Natural killer cell (primary cell): ENCODE results near the gene RBFOX2. TPM values are rescaled to one million over a fixed set of nuclear protein-coding genes. Genes with fewer than 3 reads are reported as not detected.
"Not testable (repeated sequence)": the region's sequence is repeated elsewhere in the genome, so short reads cannot be mapped to it uniquely, and the experiment has no call there.

Experiments used
- ATAC-seq, 3 donors: fragments of 150-1000 bp in 2 of 3; fragments of 200-7000 bp in 1 of 3; cut with Tn5 transposase; 1 replicate in 1 of 3; 2 replicates in 2 of 3; pipeline ENCODE4 v1.10.0; 2021; ENCODE audit warnings: mild to moderate bottlenecking in 2 of 3, moderate library complexity in 2 of 3
- DNase-seq, 2 donors: peaks; one replicate each; pipeline versions ENCODE4 v3.0.0 to v3.0.0-alpha.2; 2013 to 2021; ENCODE audit warnings: mixed read lengths in 1 of 2
- H3K27ac ChIP-seq: one replicate; pipeline ENCODE4 v1.5.1; 2013; ENCODE audit warnings: mild to moderate bottlenecking, low read length
- H3K27me3 ChIP-seq: one replicate; pipeline ENCODE4 v1.6.1; 2013; ENCODE audit warnings: low read length; ENCODE audit not compliant: control insufficient read depth, insufficient read depth
- H3K36me3 ChIP-seq: one replicate; pipeline ENCODE4 v1.6.1; 2013; ENCODE audit warnings: low read length; ENCODE audit not compliant: control insufficient read depth, insufficient read depth
- H3K4me1 ChIP-seq: one replicate; pipeline ENCODE4 v1.6.1; 2013; ENCODE audit warnings: low read length; ENCODE audit not compliant: control insufficient read depth, insufficient read depth
- H3K4me3 ChIP-seq: one replicate; pipeline ENCODE4 v1.5.1; 2013; ENCODE audit warnings: low read length
- H3K9me3 ChIP-seq: one replicate; pipeline ENCODE4 v1.6.1; 2013; ENCODE audit warnings: low read length; ENCODE audit not compliant: control insufficient read depth, insufficient read depth
- H3K27ac Mint-ChIP-seq, 2 donors: one replicate each; pipeline ENCODE4 v1.8.0; 2022; ENCODE audit warnings: mild to moderate bottlenecking in 2 of 2, mixed read lengths in 2 of 2, moderate library complexity in 1 of 2
- H3K27me3 Mint-ChIP-seq, 2 donors: one replicate each; pipeline ENCODE4 v1.8.0; 2022; ENCODE audit warnings: low read depth in 2 of 2, mixed read lengths in 2 of 2
- H3K36me3 Mint-ChIP-seq: one replicate; pipeline ENCODE4 v1.8.0; 2022; ENCODE audit warnings: mixed read lengths
- H3K4me1 Mint-ChIP-seq, 2 donors: one replicate each; pipeline ENCODE4 v1.8.0; 2022; ENCODE audit warnings: mixed read lengths in 2 of 2
- H3K4me3 Mint-ChIP-seq: one replicate; pipeline ENCODE4 v1.8.0; 2022; ENCODE audit warnings: mild to moderate bottlenecking, moderate library complexity, mixed read lengths
- H3K9me3 Mint-ChIP-seq, 2 donors: one replicate each; pipeline ENCODE4 v1.8.0; 2022; ENCODE audit warnings: mixed read lengths in 2 of 2
- CTCF ChIP-seq: fragments of 200-600 bp; IDR thresholded peaks from one replicate; pipeline ENCODE4 v1.8.0; 2022; ENCODE audit warnings: antibody characterized with exemption
- WGBS: methylation state at CpG from one replicate; pipeline ENCODE4 v1.1.7; 2013; ENCODE audit warnings: missing lambda C conversion rate; ENCODE audit not compliant: insufficient coverage; 5-methylcytosine and 5-hydroxymethylcytosine counted together
- intact Hi-C: fragments of 100-400 bp; cut with micrococcal nuclease; formaldehyde crosslinking; loops from one replicate; pipeline ENCODE4 v1.14.2; 2022
- total RNA-seq, 4 donors: library from RNA; stranded (reverse); fragments of 120-200 nt in 1 of 4; gene quantifications; one replicate each; pipeline versions ENCODE4 v1.2.3 to v1.2.4, GENCODE V29; 2013 to 2022

The RBFOX2 gene
- total RNA-seq, 3 donors from 2014 or later (not counting 1 experiment from before 2014, with no cell fraction given): 1.0 to 4.7 (median 3.0) TPM

GRCh38 chr22:36056980-36057379 is 28.4 kb upstream of the RBFOX2 start:
- H3K27ac ChIP-seq: no peak overlapping the region
- H3K36me3 Mint-ChIP-seq: no peaks in the 10 kb centered on the region
- H3K4me3 Mint-ChIP-seq: no peak overlapping the region
- H3K4me1 ChIP-seq: no peaks in the 10 kb centered on the region
- DNase-seq: no peak
- intact Hi-C loops: no loop called here
- H3K4me1 Mint-ChIP-seq: peaks cover 0 to 6% of the 10 kb centered on the region in 2 donors
- no peak for TF ChIP-seq CTCF
- H3K4me3 ChIP-seq: no peak overlapping the region
- WGBS: 80% methylated on average over 1 of the region's 1 CpG
- peaks cover 8 to 11% of the 10 kb centered on the region in 2 donors for H3K27me3 Mint-ChIP-seq
- H3K9me3 ChIP-seq: no peaks in the 10 kb centered on the region
- H3K9me3 Mint-ChIP-seq: no peaks in the 10 kb centered on the region
- no peaks in the 10 kb centered on the region for H3K27me3 ChIP-seq
- no peak for ATAC-seq
- H3K36me3 ChIP-seq: no peaks in the 10 kb centered on the region
- H3K27ac Mint-ChIP-seq: no peak overlapping the region

GRCh38 chr22:36055376-36056295 is 27.0 kb upstream of the RBFOX2 start:
- WGBS: 86% methylated on average over 15 of the region's 19 CpGs
- Mint-ChIP-seq H3K27ac (no peak overlapping the region), H3K9me3 (no peaks in the 10 kb centered on the region), H3K4me3 (no peak overlapping the region), H3K36me3 (no peaks in the 10 kb centered on the region), H3K4me1 (peaks cover 0 to 6% of the 10 kb centered on the region in 2 donors), H3K27me3 (peaks cover 8 to 11% of the 10 kb centered on the region in 2 donors)
- no peaks in the 10 kb centered on the region for H3K4me1 ChIP-seq
- ATAC-seq: no peak
- H3K27ac ChIP-seq: no peak overlapping the region
- H3K27me3 ChIP-seq: no peaks in the 10 kb centered on the region
- no peak overlapping the region for H3K4me3 ChIP-seq
- intact Hi-C loops: no loop called here
- DNase-seq: no peak
- no peaks in the 10 kb centered on the region for H3K36me3 ChIP-seq
- TF ChIP-seq CTCF: no peak
- H3K9me3 ChIP-seq: no peaks in the 10 kb centered on the region

GRCh38 chr22:36054446-36054845 is 25.8 kb upstream of the RBFOX2 start:
- H3K27me3 ChIP-seq, DNase-seq, ATAC-seq, H3K4me3 ChIP-seq, H3K36me3 ChIP-seq, H3K9me3 ChIP-seq, H3K9me3 Mint-ChIP-seq, H3K36me3 Mint-ChIP-seq, H3K4me1 ChIP-seq, H3K27ac Mint-ChIP-seq, H3K4me3 Mint-ChIP-seq, H3K4me1 Mint-ChIP-seq, H3K27ac ChIP-seq, intact Hi-C loops: not testable (repeated sequence)
- WGBS: 96% methylated on average over 9 of the region's 10 CpGs
- H3K27me3 Mint-ChIP-seq: peaks cover 8 to 11% of the 10 kb centered on the region in 2 donors

DNA sequence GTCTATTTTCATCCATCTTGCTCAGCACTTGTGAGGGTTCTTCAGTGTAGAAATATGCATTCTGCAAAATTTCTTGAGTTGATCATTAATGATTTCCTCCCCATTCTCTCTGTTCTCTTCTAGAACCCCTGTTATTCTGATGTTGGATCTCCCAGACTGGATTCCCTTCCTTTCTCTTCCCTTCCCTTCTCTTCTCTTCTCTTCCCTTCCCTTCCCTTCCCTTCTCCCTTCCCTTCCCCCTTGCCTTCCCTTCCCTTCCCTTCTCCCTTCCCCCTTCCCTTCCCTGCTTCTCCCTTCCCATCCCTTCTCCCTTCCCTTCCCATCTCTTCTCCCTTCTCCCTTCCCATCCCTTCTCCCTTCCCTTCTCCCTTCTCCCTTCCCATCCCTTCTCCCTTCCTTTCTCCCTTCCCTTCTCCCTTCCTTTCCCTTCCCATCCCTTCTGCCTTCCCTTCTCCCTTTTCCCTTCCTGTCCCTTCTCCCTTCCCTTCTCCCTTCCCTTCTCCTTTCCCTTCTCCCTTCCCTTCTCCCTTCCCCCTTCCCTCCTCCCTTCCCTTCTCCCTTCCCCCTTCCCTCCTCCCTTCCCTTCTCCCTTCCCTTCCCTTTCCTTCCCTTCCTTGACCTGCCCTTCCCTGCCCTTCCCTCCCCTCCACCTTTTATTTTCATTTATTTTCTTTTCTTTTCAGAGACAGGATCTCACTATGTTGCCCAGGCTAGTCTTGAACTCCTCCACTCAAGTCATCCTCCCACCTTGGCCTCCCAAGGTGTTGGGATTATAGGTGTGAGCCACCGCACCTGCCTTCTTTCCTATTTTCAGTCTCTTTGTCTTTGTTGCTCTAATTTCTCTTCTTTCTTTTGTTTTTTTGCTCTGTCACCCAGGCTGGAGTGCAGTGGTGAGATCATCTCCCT is 24.9 kb upstream of the RBFOX2 start:
- no peak for DNase-seq
- Mint-ChIP-seq H3K27me3 (peaks cover 8 to 11% of the 10 kb centered on the region in 2 donors), H3K4me3 (no peak overlapping the region), H3K27ac (no peak overlapping the region), H3K36me3 (no peaks in the 10 kb centered on the region), H3K4me1 (peaks cover 0 to 6% of the 10 kb centered on the region in 2 donors), H3K9me3 (no peaks in the 10 kb centered on the region)
- 100% methylated on average over 1 of the region's 1 CpG for WGBS
- Histone ChIP-seq H3K4me1 (no peaks in the 10 kb centered on the region), H3K27me3 (no peaks in the 10 kb centered on the region), H3K27ac (no peak overlapping the region), H3K36me3 (no peaks in the 10 kb centered on the region), H3K4me3 (no peak overlapping the region), H3K9me3 (no peaks in the 10 kb centered on the region)
- intact Hi-C loops: no loop called here
- no peak for TF ChIP-seq CTCF
- ATAC-seq: no peak
